ENCODE results near the gene PIK3AP1.
"Not testable (repeated sequence)": the region's sequence is repeated elsewhere in the genome, so short reads cannot be mapped to it uniquely, and the experiment has no call there.

PIK3AP1 gene

GRCh38 chr10:96556003-96556402 lies 164.3 kb downstream of the PIK3AP1 start:
- in situ Hi-C loops (cut with HindIII; ENCODE audit: low pct_unique_long_range_greater_than_20kb, low sequenced_read_pairs): no loop called here
- DNase-seq (ENCODE audit: low read depth in 1 of 2, low spot score in 1 of 2): peak; percentile 5 to 51
- no peak for TF ChIP-seq JUND (IDR thresholded peaks at IDR 0.05; ENCODE audit: low read depth)

GRCh38 chr10:96555330-96555729 lies 165.0 kb downstream of the PIK3AP1 start:
- in situ Hi-C loops (cut with HindIII; ENCODE audit: low pct_unique_long_range_greater_than_20kb, low sequenced_read_pairs): no loop called here
- no peak for DNase-seq (ENCODE audit: low read depth in 1 of 2, low spot score in 1 of 2)
- no peak for TF ChIP-seq JUND (IDR thresholded peaks at IDR 0.05; ENCODE audit: low read depth)

GRCh38 chr10:96548589-96548988 lies 171.7 kb downstream of the PIK3AP1 start:
- no peak for TF ChIP-seq JUND (IDR thresholded peaks at IDR 0.05; ENCODE audit: low read depth)
- in situ Hi-C loops (cut with HindIII; ENCODE audit: low pct_unique_long_range_greater_than_20kb, low sequenced_read_pairs): no loop called here
- DNase-seq (ENCODE audit: low read depth in 1 of 2, low spot score in 1 of 2): no peak

GRCh38 chr10:96545558-96545957 lies 174.8 kb downstream of the PIK3AP1 start:
- in situ Hi-C loops (cut with HindIII; ENCODE audit: low pct_unique_long_range_greater_than_20kb, low sequenced_read_pairs); DNase-seq (ENCODE audit: low read depth in 1 of 2, low spot score in 1 of 2): not testable (repeated sequence)
